HepG2 (cell line): ENCODE measurements around the gene LGALS7B. TPM values are rescaled to one million over a fixed set of nuclear protein-coding genes. Genes with fewer than 3 reads are reported as not detected.
A peak's percentile ranks its signal among the peaks of the same experiment; 100 is the strongest.

Experiments
- ATAC-seq: fragments of 200-7000 bp; cut with Tn5 transposase; 3 replicates; pipeline ENCODE4 v1.9.1; 2020; ENCODE audit warnings: mild to moderate bottlenecking, moderate library complexity
- BruUV-seq: library from RNA; stranded (reverse); fragments of 400-500 nt; replicated peaks from 2 replicates; lab custom pipeline; 2021; lab: Mats Ljungman, UMichigan
- CTCF ChIA-PET: fragments of 300-600 bp; formaldehyde crosslinking; extraction: SDS; loops from one replicate; lab custom pipeline; 2021; ENCODE audit warnings: low total read pairs, inconsistent platforms, low intra/inter-chr PET ratio; lab: Yijun Ruan, JAX
- POLR2A ChIA-PET: fragments of 350-600 bp; sonication (Branson Sonifier 250); formaldehyde crosslinking; loops from one replicate; lab custom pipeline; 2020; ENCODE audit warnings: antibody characterized with exemption, inconsistent platforms; lab: Yijun Ruan, JAX
- DNase-seq: peaks from one replicate; pipeline ENCODE4 v3.0.0-alpha.2; 2015; ENCODE audit warnings: low spot score
- FAIRE-seq: peaks from 3 replicates; lab custom pipeline; 2011; peaks lifted over from hg19 to GRCh38; lab: Jason Lieb, UNC
- H2AFZ ChIP-seq: one replicate; pipeline ENCODE4 v1.6.1; 2011; ENCODE audit warnings: low read length, inconsistent platforms
- H3K27ac ChIP-seq: fragments of 300-600 bp; 3 replicates; pipeline ENCODE4 v1.8.0; 2011; ENCODE audit warnings: mixed run types, mild to moderate bottlenecking, mixed read lengths, low read length, inconsistent platforms; ENCODE audit not compliant: insufficient read depth; ENCODE audit errors: extremely low read length
- H3K27me3 ChIP-seq, 2 experiments: fragments of 200-600 bp in 1 of 2; 2 replicates in 1 of 2; 3 replicates in 1 of 2; pipeline versions ENCODE4 v1.6.0 to v1.8.0; 2011; ENCODE audit warnings: low read length in 2 of 2, mild to moderate bottlenecking in 2 of 2, moderate library complexity in 2 of 2, inconsistent platforms in 1 of 2; ENCODE audit not compliant: insufficient read depth in 2 of 2, control insufficient read depth in 1 of 2
- H3K36me3 ChIP-seq, 2 experiments: fragments of 200-600 bp in 1 of 2; replicated peaks in 1 of 2; 2 replicates in 1 of 2; 3 replicates in 1 of 2; pipeline versions ENCODE4 v1.5.1 to v1.8.0; 2011; ENCODE audit warnings: low read length in 2 of 2, inconsistent platforms in 1 of 2; ENCODE audit not compliant: insufficient read depth in 2 of 2, control insufficient read depth in 1 of 2
- H3K4me1 ChIP-seq: 2 replicates; pipeline ENCODE4 v1.5.1; 2012; ENCODE audit warnings: low read length, inconsistent platforms; ENCODE audit not compliant: insufficient read depth
- H3K4me2 ChIP-seq: 2 replicates; pipeline ENCODE4 v1.6.0; 2011; ENCODE audit warnings: low read depth, low read length, inconsistent platforms
- H3K4me3 ChIP-seq, 3 experiments: fragments of 200-600 bp in 1 of 3; sonication (generic), shearing (Covaris generic) in 1 of 3; replicated peaks in 1 of 3; 2 replicates each; pipeline ENCODE4 v1.5.1; 2011 to 2016; ENCODE audit warnings: low read length in 3 of 3, inconsistent platforms in 2 of 3, low read depth in 2 of 3, mild to moderate bottlenecking in 2 of 3, control low read depth in 1 of 3, mixed read lengths in 1 of 3; ENCODE audit not compliant: insufficient read depth in 1 of 3
- H3K79me2 ChIP-seq: one replicate; pipeline ENCODE4 v1.6.1; 2011; ENCODE audit warnings: low read length, inconsistent platforms; ENCODE audit not compliant: insufficient read depth
- H3K9ac ChIP-seq: 2 replicates; pipeline ENCODE4 v1.6.0; 2011; ENCODE audit warnings: mild to moderate bottlenecking, low read depth, low read length, inconsistent platforms; ENCODE audit not compliant: insufficient read depth
- H3K9me3 ChIP-seq: 2 replicates; pipeline ENCODE4 v1.5.1; 2012; ENCODE audit warnings: mild to moderate bottlenecking, low read length
- H4K20me1 ChIP-seq: 2 replicates; pipeline ENCODE4 v1.6.0; 2011; ENCODE audit warnings: inconsistent platforms, mild to moderate bottlenecking, low read length, moderate library complexity; ENCODE audit not compliant: insufficient read depth
- CBFB ChIP-seq: sonication (generic); formaldehyde crosslinking; IDR thresholded peaks from 2 replicates; pipeline ENCODE4 v1.4.0; 2020; ENCODE audit warnings: missing genetic modification reagents
- E2F2 ChIP-seq: sonication (generic); formaldehyde crosslinking; IDR thresholded peaks from 2 replicates; pipeline ENCODE4 v1.4.0; 2020; ENCODE audit warnings: missing genetic modification reagents, borderline replicate concordance
- HNRNPL ChIP-seq: fragments of 200-400 bp; formaldehyde crosslinking; IDR thresholded peaks from 2 replicates; pipeline ENCODE4 v1.6.1; 2017; ENCODE audit warnings: mild to moderate bottlenecking, low read depth, low read length
- ISX ChIP-seq: sonication (generic); formaldehyde crosslinking; conservative IDR thresholded peaks from 2 replicates; pipeline ENCODE4 v1.5.0; 2020; ENCODE audit warnings: missing genetic modification reagents
- JARID2 ChIP-seq: sonication (generic); formaldehyde crosslinking; IDR thresholded peaks from 2 replicates; pipeline ENCODE4 v1.8.1; 2023; ENCODE audit warnings: missing genetic modification reagents, inconsistent platforms; ENCODE audit not compliant: insufficient replicate concordance
- KLF16 ChIP-seq, 2 experiments: sonication (generic) in 1 of 2; formaldehyde crosslinking in 1 of 2; IDR thresholded peaks; 2 replicates each; pipeline versions ENCODE4 v1.6.1 to v1.8.0; 2016 to 2023; ENCODE audit warnings: missing genetic modification reagents in 2 of 2, missing compliant biosample characterization in 1 of 2
- MAFG ChIP-seq: sonication (generic); formaldehyde crosslinking; IDR thresholded peaks from 2 replicates; pipeline ENCODE4 v1.5.1; 2020; ENCODE audit warnings: mild to moderate bottlenecking, missing genetic modification reagents
- PAWR ChIP-seq: sonication (generic); formaldehyde crosslinking; IDR thresholded peaks from 2 replicates; pipeline ENCODE4 v1.4.0; 2020; ENCODE audit warnings: missing genetic modification reagents, mild to moderate bottlenecking, borderline replicate concordance
- PBX3 ChIP-seq: sonication (generic); formaldehyde crosslinking; IDR thresholded peaks from 2 replicates; pipeline ENCODE4 v1.8.1; 2023; ENCODE audit warnings: missing genetic modification reagents, inconsistent platforms, borderline replicate concordance
- THAP9 ChIP-seq: sonication (generic); formaldehyde crosslinking; IDR thresholded peaks from 2 replicates; pipeline ENCODE4; 2020; ENCODE audit warnings: missing genetic modification reagents, mild to moderate bottlenecking, borderline replicate concordance
- ZNF160 ChIP-seq: sonication (generic); formaldehyde crosslinking; IDR thresholded peaks from 2 replicates; pipeline ENCODE4 v1.8.0; 2022; ENCODE audit warnings: mild to moderate bottlenecking, inconsistent platforms, missing genetic modification reagents
- ZNF503 ChIP-seq: sonication (generic); formaldehyde crosslinking; IDR thresholded peaks from 2 replicates; pipeline ENCODE4 v1.4.0; 2020; ENCODE audit warnings: missing genetic modification reagents
- ZNF564 ChIP-seq: sonication (generic); formaldehyde crosslinking; IDR thresholded peaks from 2 replicates; pipeline ENCODE4 v1.8.1; 2023; ENCODE audit warnings: mild to moderate bottlenecking, missing genetic modification reagents
- ZNF580 ChIP-seq: IDR thresholded peaks from 2 replicates; pipeline ENCODE4 v1.6.1; 2016; ENCODE audit warnings: low read depth, borderline replicate concordance
- WGBS: methylation state at CpG from one replicate; pipeline ENCODE4 v1.1.6; 2017; ENCODE audit warnings: low lambda C conversion rate; 5-methylcytosine and 5-hydroxymethylcytosine counted together
- in situ Hi-C: cut with HindIII; loops from 2 replicates; pipeline ENCODE4 v1.10.0; 2017; ENCODE audit warnings: low pct_unique_long_range_greater_than_20kb; ENCODE audit not compliant: extremely low pct_ligation_motif_present
- intact Hi-C: fragments of 100-400 bp; cut with micrococcal nuclease; formaldehyde crosslinking; loops from one replicate; pipeline ENCODE4 v1.10.0; 2022; ENCODE audit not compliant: unreplicated experiment
- polyA plus RNA-seq, 8 experiments: library from polyadenylated mRNA; depleted of rRNA in 3 of 8; stranded (reverse) in 7 of 8; unstranded in 1 of 8; fragments of >200 nt; fragmentation: Illumina TruSeq in 4 of 8; extraction: Trizol in 4 of 8; gene quantifications; 2 replicates each; pipeline versions ENCODE4 v1.2.1 to v1.2.3, GENCODE V29; 2011 to 2016; ENCODE audit warnings: low read depth in 4 of 8, missing spikeins in 1 of 8, mixed read lengths in 1 of 8; ENCODE audit not compliant: insufficient read depth in 1 of 8
- total RNA-seq, 5 experiments: library from RNA; depleted of rRNA; stranded (reverse); fragments of >200 nt; fragmentation: Illumina TruSeq; extraction: Trizol; gene quantifications; 2 replicates each; pipeline ENCODE4 v1.2.3, GENCODE V29; 2016; ENCODE audit warnings: low read depth in 1 of 5

Gene LGALS7B
- total and polyA plus RNA-seq, 2 of the 13 experiments (the other 11 are each of a cell fraction or from before 2014, with no cell fraction given): 1.7 to 2.1 TPM

GRCh38 chr19:38812009-38812840 lies 23.2 kb downstream of the LGALS7B start (continued):
- TF ChIP-seq THAP9 (CRISPR knock-in tag) (no peak), ZNF160 (CRISPR knock-in tag) (no peak), ZNF580 (CRISPR knock-in tag) (no peak), PBX3 (CRISPR knock-in tag) (no peak), ISX (CRISPR knock-in tag) (no peak)

- FAIRE-seq (no peak), DNase-seq (no peak), ATAC-seq (peak; percentile 40)
- in situ Hi-C loops (no loop called here), intact Hi-C loops (no loop called here)
- H3K4me3 ChIP-seq: no peak within 1 kb of the TSS
- no peaks in the 10 kb centered on the region for H4K20me1 ChIP-seq
- peaks cover 11 to 27% of the 10 kb centered on the region in 2 experiments; a peak in 4 of 5 replicates for H3K36me3 ChIP-seq
- no peaks in the 10 kb centered on the region for H3K9me3 ChIP-seq
- POLR2A ChIA-PET: no interaction called here
- no peak within 1 kb of the TSS for H3K27ac ChIP-seq
- no peak within 1 kb of the TSS for H3K4me2 ChIP-seq
- no peak within 1 kb of the TSS for H3K9ac ChIP-seq
- peaks cover 24% of the 10 kb centered on the region for H3K4me1 ChIP-seq
- CTCF ChIA-PET: no interaction called here
- BruUV-seq: no TSS peak
- 94% methylated on average over 13 of the region's 15 CpGs for WGBS
- no peaks in the 10 kb centered on the region for H3K79me2 ChIP-seq
- no peaks in the 10 kb centered on the region for H3K27me3 ChIP-seq
- H2AFZ ChIP-seq: no peak within 1 kb of the TSS
- TF ChIP-seq MAFG (CRISPR knock-in tag) (no peak), HNRNPL (0 out of 2 replicates have a peak, but pooled peaks have one; percentile 54), ZNF503 (no peak), PAWR (CRISPR knock-in tag) (no peak), ZNF564 (CRISPR knock-in tag) (no peak), KLF16 (CRISPR knock-in tag; IDR thresholded peaks at IDR 0.05) (no peak), JARID2 (CRISPR knock-in tag) (no peak), E2F2 (no peak), CBFB (CRISPR knock-in tag) (no peak)
These were observed 23.9 kb downstream of the LGALS7B start, which contains the start of gene LGALS4 for GRCh38 chr19:38812841-38813320. LGALS4 (minus strand) TSS chr19:38812945; CDS start chr19:38812886, 59 bp downstream.
